ENCODE measurements around the gene ZEB1. TPM values are rescaled to one million over a fixed set of nuclear protein-coding genes. Genes with fewer than 3 reads are reported as not detected.

The ZEB1 gene
- polyA plus RNA-seq, 1 donor from 2014 or later: 18.0 TPM

GRCh38 chr10:31574577-31574976 lies 255.6 kb downstream of the ZEB1 start:
- no peak overlapping the region for H2AFZ ChIP-seq (ENCODE audit: low read depth, low read length)
- H3F3A ChIP-seq (ENCODE audit: insufficient read depth, low read length, poor library complexity, severe bottlenecking): no peaks in the 10 kb centered on the region
- no peaks in the 10 kb centered on the region for H3K27me3 ChIP-seq (ENCODE audit: insufficient read depth, low read depth, low read length)
- no peak for TF ChIP-seq EP300 (conservative IDR thresholded peaks at IDR 0.05; ENCODE audit: poor library complexity, severe bottlenecking)
- TF ChIP-seq MXI1 (conservative IDR thresholded peaks at IDR 0.05; ENCODE audit: poor library complexity, severe bottlenecking): no peak
- no peak for TF ChIP-seq TAF1 (IDR thresholded peaks at IDR 0.05; ENCODE audit: low read depth)
- no peak for TF ChIP-seq RAD21 (conservative IDR thresholded peaks at IDR 0.05)
- TF ChIP-seq CTCF (IDR thresholded peaks at IDR 0.05; ENCODE audit: poor library complexity, severe bottlenecking): no peak
- TF ChIP-seq SMC3 (conservative IDR thresholded peaks at IDR 0.05; ENCODE audit: poor library complexity): no peak
- no peak for TF ChIP-seq POLR2AphosphoS5 (IDR thresholded peaks at IDR 0.05)
- no peak for TF ChIP-seq REST (IDR thresholded peaks at IDR 0.05; ENCODE audit: borderline replicate concordance)
- TF ChIP-seq EZH2 (IDR thresholded peaks at IDR 0.05; ENCODE audit: borderline replicate concordance, insufficient read depth, low read length, poor library complexity, severe bottlenecking): no peak
- H3K4me2 ChIP-seq (ENCODE audit: low read length): no peak overlapping the region
- H3K9me2 ChIP-seq (ENCODE audit: insufficient read depth, low read length): no peaks in the 10 kb centered on the region
- H4K20me1 ChIP-seq (ENCODE audit: insufficient read depth): no peaks in the 10 kb centered on the region
- no peaks in the 10 kb centered on the region for H3K9me3 ChIP-seq (ENCODE audit: low read length)
- H3K79me2 ChIP-seq (replicated peaks; ENCODE audit: insufficient read depth, low read length): no peaks in the 10 kb centered on the region
- H3K9ac ChIP-seq (ENCODE audit: low read length): no peak overlapping the region
- H3K27ac ChIP-seq (ENCODE audit: low read length): no peak overlapping the region
- no peak overlapping the region for H3K4me3 ChIP-seq (ENCODE audit: low read length)
- H3K36me3 ChIP-seq (ENCODE audit: insufficient read depth, low read length): no peaks in the 10 kb centered on the region

- Histone ChIP-seq H3K4me2 (ENCODE audit: low read length) (no peak overlapping the region), H3K9ac (ENCODE audit: low read length) (no peak overlapping the region), H3K79me2 (replicated peaks; ENCODE audit: insufficient read depth, low read length) (no peaks in the 10 kb centered on the region), H3K4me3 (ENCODE audit: low read length) (no peak overlapping the region), H3K27me3 (ENCODE audit: insufficient read depth, low read depth, low read length) (no peaks in the 10 kb centered on the region), H3K9me3 (ENCODE audit: low read length) (no peaks in the 10 kb centered on the region), H3K9me2 (ENCODE audit: insufficient read depth, low read length) (no peaks in the 10 kb centered on the region), H4K20me1 (ENCODE audit: insufficient read depth) (no peaks in the 10 kb centered on the region), H3K36me3 (ENCODE audit: insufficient read depth, low read length) (no peaks in the 10 kb centered on the region), H3K27ac (ENCODE audit: low read length) (no peak overlapping the region), H3F3A (ENCODE audit: insufficient read depth, low read length, poor library complexity, severe bottlenecking) (no peaks in the 10 kb centered on the region), H2AFZ (ENCODE audit: low read depth, low read length) (no peak overlapping the region)
- no peak for TF ChIP-seq EP300 (conservative IDR thresholded peaks at IDR 0.05; ENCODE audit: poor library complexity, severe bottlenecking)
- no peak for TF ChIP-seq CTCF (IDR thresholded peaks at IDR 0.05; ENCODE audit: poor library complexity, severe bottlenecking)
- no peak for TF ChIP-seq EZH2 (IDR thresholded peaks at IDR 0.05; ENCODE audit: borderline replicate concordance, insufficient read depth, low read length, poor library complexity, severe bottlenecking)
- no peak for TF ChIP-seq MXI1 (conservative IDR thresholded peaks at IDR 0.05; ENCODE audit: poor library complexity, severe bottlenecking)
- TF ChIP-seq SMC3 (conservative IDR thresholded peaks at IDR 0.05; ENCODE audit: poor library complexity): no peak
- no peak for TF ChIP-seq TAF1 (IDR thresholded peaks at IDR 0.05; ENCODE audit: low read depth)
- TF ChIP-seq RAD21 (conservative IDR thresholded peaks at IDR 0.05): no peak
- no peak for TF ChIP-seq REST (IDR thresholded peaks at IDR 0.05; ENCODE audit: borderline replicate concordance)
- no peak for TF ChIP-seq POLR2AphosphoS5 (IDR thresholded peaks at IDR 0.05)
These were observed 259.3 kb downstream of the ZEB1 start for GRCh38 chr10:31578181-31578852.

All from neural cell (in vitro differentiated cells).